Measurements from ENCODE around the gene SCRN2. TPM values are rescaled to one million over a fixed set of nuclear protein-coding genes. Genes with fewer than 3 reads are reported as not detected.

SCRN2 gene
- total RNA-seq, 1 experiment from 2014 or later: 25.6 TPM

GRCh38 chr17:47822785-47823184 lies 18.3 kb downstream of the SCRN2 start:
- DNase-seq (ENCODE audit: extremely low read depth, low read depth): no peak

GRCh38 chr17:47821424-47822391 lies 19.4 kb downstream of the SCRN2 start, which contains the start of gene OSBPL7:
Gene OSBPL7 (minus strand): TSS chr17:47821794. CDS start chr17:47820278, 1,516 bp downstream.
- peak; percentile 36 for DNase-seq (ENCODE audit: extremely low read depth, low read depth)

- DNase-seq (ENCODE audit: extremely low read depth, low read depth): no peak
Measured at GRCh38 chr17:47821031-47821423, 20.0 kb downstream of the SCRN2 start.

GRCh38 chr17:47820033-47820789 lies 20.9 kb downstream of the SCRN2 start:
- DNase-seq (ENCODE audit: extremely low read depth, low read depth): no peak

- no peak for DNase-seq (ENCODE audit: extremely low read depth, low read depth)
Measured at GRCh38 chr17:47819475-47819874, 21.6 kb downstream of the SCRN2 start.

GRCh38 chr17:47818002-47818695 lies 22.9 kb downstream of the SCRN2 start:
- DNase-seq (ENCODE audit: extremely low read depth, low read depth): no peak

GRCh38 chr17:47816947-47817346 lies 24.1 kb downstream of the SCRN2 start:
- no peak for DNase-seq (ENCODE audit: extremely low read depth, low read depth)

GRCh38 chr17:47816111-47816735 lies 24.9 kb downstream of the SCRN2 start:
- DNase-seq (ENCODE audit: extremely low read depth, low read depth): no peak

GRCh38 chr17:47815106-47815918 lies 25.8 kb downstream of the SCRN2 start:
- DNase-seq (ENCODE audit: extremely low read depth, low read depth): no peak

GRCh38 chr17:47813512-47814031 lies 27.5 kb downstream of the SCRN2 start:
- no peak for DNase-seq (ENCODE audit: extremely low read depth, low read depth)

- DNase-seq (ENCODE audit: extremely low read depth, low read depth): no peak
Measured at GRCh38 chr17:47813077-47813476, 28.0 kb downstream of the SCRN2 start.

- DNase-seq (ENCODE audit: extremely low read depth, low read depth): no peak
Measured at GRCh38 chr17:47812146-47812920, 28.7 kb downstream of the SCRN2 start.

GRCh38 chr17:47811709-47812108 lies 29.4 kb downstream of the SCRN2 start:
- no peak for DNase-seq (ENCODE audit: extremely low read depth, low read depth)

- no peak for DNase-seq (ENCODE audit: extremely low read depth, low read depth)
Measured at GRCh38 chr17:47810901-47811635, 30.0 kb downstream of the SCRN2 start.

- DNase-seq (ENCODE audit: extremely low read depth, low read depth): peak; percentile 81
Measured at GRCh38 chr17:47810200-47810821, 30.8 kb downstream of the SCRN2 start.

- DNase-seq (ENCODE audit: extremely low read depth, low read depth): no peak
Measured at GRCh38 chr17:47808830-47809480, 32.1 kb downstream of the SCRN2 start.
